Pons (tissue), 1 donor: ENCODE data around the gene YIF1A.
A peak's percentile ranks its signal among the peaks of the same experiment; 100 is the strongest.
"Not testable (repeated sequence)": the region's sequence is repeated elsewhere in the genome, so short reads cannot be mapped to it uniquely, and the experiment has no call there.

ENCODE experiments used
- DNase-seq: peaks from one replicate; pipeline ENCODE4 v3.0.0-alpha.2; 2016; ENCODE audit warnings: low spot score

Gene YIF1A

GRCh38 chr11:66286699-66287098 is 2.2 kb downstream of the YIF1A start:
- DNase-seq, result no peak

- no peak for DNase-seq
Measured at GRCh38 chr11:66285250-66285947, 3.5 kb downstream of the YIF1A start.

- no peak for DNase-seq
Measured at GRCh38 chr11:66284526-66285078, 4.3 kb downstream of the YIF1A start.

GRCh38 chr11:66283461-66284105 is 5.4 kb downstream of the YIF1A start:
- no peak for DNase-seq

GRCh38 chr11:66282468-66283455 is 6.2 kb downstream of the YIF1A start:
- peak; percentile 96 for DNase-seq

GRCh38 chr11:66281776-66282467 is 7.0 kb downstream of the YIF1A start:
- DNase-seq, result no peak

GRCh38 chr11:66281001-66281400 is 7.9 kb downstream of the YIF1A start:
- no peak for DNase-seq

- no peak for DNase-seq
Measured at GRCh38 chr11:66280428-66280827, 8.5 kb downstream of the YIF1A start.

GRCh38 chr11:66279092-66279734 is 9.7 kb downstream of the YIF1A start:
- no peak for DNase-seq

GRCh38 chr11:66278363-66279091 is 10.4 kb downstream of the YIF1A start:
- no peak for DNase-seq

GRCh38 chr11:66277471-66278362 is 11.2 kb downstream of the YIF1A start, which contains the start of gene CNIH2:
Gene CNIH2, plus strand, starts transcription at chr11:66278175. Its CDS starts 282 bp downstream, at chr11:66278457.
- DNase-seq, result no peak

GRCh38 chr11:66277064-66277463 is 11.9 kb downstream of the YIF1A start:
- DNase-seq, result not testable (repeated sequence)

GRCh38 chr11:66276619-66277018 is 12.3 kb downstream of the YIF1A start:
- not testable (repeated sequence) for DNase-seq

GRCh38 chr11:66275984-66276612 is 12.8 kb downstream of the YIF1A start:
- no peak for DNase-seq

- no peak for DNase-seq
Measured at GRCh38 chr11:66275396-66275795, 13.5 kb downstream of the YIF1A start.

GRCh38 chr11:66274219-66274618 is 14.7 kb downstream of the YIF1A start:
- DNase-seq, result no peak

- no peak for DNase-seq
Measured at GRCh38 chr11:66272596-66272995, 16.3 kb downstream of the YIF1A start.

- no peak for DNase-seq
Measured at GRCh38 chr11:66271816-66272215, 17.1 kb downstream of the YIF1A start.
